GM12892 (cell line): ENCODE results near the gene THOC6.
A peak's percentile ranks its signal among the peaks of the same experiment; 100 is the strongest.

Experiments
- DNase-seq: peaks from one replicate; pipeline ENCODE4 v3.0.0; 2011; ENCODE audit not compliant: insufficient read length
- FAIRE-seq: peaks from 2 replicates; lab custom pipeline; 2011; peaks lifted over from hg19 to GRCh38; lab: Jason Lieb, UNC
- POLR2A ChIP-seq: IDR thresholded peaks from 2 replicates; pipeline ENCODE4 v1.6.1; 2011; ENCODE audit warnings: low read depth, low read length, control low read depth
- POLR2AphosphoS5 ChIP-seq: IDR thresholded peaks from 2 replicates; pipeline ENCODE4 v1.6.1; 2011; ENCODE audit warnings: low read depth, low read length, control low read depth
- TAF1 ChIP-seq: IDR thresholded peaks from 2 replicates; pipeline ENCODE4 v1.6.1; 2011; ENCODE audit warnings: low read depth, mild to moderate bottlenecking, control low read depth, low read length, borderline replicate concordance

THOC6 gene

DNA sequence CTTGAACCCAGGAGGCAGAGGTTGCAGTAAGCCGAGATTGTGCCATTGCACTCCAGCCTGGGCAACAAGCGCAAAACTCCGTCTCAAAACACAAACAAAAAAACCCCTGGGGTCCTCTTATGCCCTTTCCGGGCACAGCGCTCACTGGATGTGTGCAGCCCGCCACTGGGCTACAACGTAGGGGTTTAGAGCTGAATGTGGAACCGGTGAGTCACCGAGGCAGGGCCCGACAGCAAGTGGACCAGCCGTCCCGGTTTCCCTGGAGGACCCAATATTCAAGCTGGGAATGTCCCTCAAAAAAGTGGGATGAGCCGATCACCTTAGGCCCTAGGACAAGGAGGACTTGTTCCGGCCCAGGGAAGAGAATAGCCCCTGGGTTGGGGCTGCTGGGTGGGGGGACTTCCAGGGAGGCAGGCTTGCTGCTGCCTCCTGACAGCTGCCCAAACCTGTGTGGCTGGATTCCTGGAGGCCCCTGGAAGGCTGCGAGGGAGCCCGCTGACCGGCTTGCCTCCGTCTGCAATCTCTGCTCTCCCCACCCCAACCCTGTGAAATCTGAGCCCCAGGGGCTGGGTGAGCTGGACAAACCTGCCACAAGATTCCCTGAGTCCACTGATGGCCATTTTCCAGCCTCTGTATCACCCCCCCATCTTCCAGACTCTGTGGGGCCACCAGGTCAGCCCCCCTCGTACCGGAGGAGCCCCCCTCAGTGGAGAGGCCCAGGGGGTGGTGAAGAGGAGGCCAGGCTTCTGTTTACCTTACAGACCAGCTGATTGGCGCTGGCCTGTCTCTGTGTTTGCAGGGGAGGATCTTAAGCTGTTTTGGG is 14.1 kb upstream of the THOC6 start:
- DNase-seq (no peak), FAIRE-seq (no peak)
- TF ChIP-seq TAF1 (no peak), POLR2A (no peak), POLR2AphosphoS5 (no peak)

DNA sequence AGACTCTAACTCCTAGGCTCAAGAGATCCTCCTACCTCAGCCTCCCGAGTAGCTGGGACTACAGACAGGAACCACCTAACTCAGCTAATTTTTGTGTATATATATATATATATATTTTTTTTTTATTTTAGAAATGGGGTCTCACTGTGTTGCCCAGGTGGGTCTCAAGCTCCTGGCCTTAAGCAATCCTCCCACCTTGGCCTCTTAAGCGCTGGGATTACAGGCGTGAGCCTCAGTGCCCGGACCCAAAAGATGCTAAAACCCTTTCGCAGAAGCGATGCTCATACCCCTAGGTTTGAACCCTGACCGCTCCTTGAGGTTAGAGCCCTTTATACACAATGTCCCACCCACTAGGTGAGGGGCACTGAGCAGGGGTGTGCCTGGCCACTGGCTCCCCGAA is 13.3 kb upstream of the THOC6 start:
- TF ChIP-seq POLR2AphosphoS5, result no peak
- TF ChIP-seq POLR2A, result no peak
- no peak for TF ChIP-seq TAF1
- FAIRE-seq, result no peak
- DNase-seq, result no peak

DNA sequence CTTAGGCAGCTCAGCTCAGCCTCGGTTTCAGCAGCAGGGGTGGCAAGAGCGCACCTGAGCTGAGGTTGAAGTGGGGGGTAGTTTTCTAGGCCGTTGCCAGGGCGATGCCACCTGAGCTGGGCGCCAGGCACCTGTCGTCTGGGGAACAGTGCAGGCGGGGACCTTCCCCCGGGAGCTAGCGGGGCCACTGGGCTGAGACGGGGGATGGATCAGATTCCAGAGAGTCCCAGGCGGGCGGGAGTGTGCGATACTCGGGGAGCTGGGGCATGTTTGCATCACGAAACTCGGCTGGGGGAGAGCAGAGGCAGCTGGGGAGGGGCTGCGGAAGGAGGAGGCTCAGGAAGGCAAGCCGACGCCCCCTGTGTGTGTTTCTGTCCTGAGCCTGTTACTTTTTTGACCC is 11.6 kb upstream of the THOC6 start:
- TF ChIP-seq POLR2AphosphoS5, result no peak
- TF ChIP-seq POLR2A, result no peak
- TF ChIP-seq TAF1, result no peak
- FAIRE-seq (no peak), DNase-seq (no peak)

DNA sequence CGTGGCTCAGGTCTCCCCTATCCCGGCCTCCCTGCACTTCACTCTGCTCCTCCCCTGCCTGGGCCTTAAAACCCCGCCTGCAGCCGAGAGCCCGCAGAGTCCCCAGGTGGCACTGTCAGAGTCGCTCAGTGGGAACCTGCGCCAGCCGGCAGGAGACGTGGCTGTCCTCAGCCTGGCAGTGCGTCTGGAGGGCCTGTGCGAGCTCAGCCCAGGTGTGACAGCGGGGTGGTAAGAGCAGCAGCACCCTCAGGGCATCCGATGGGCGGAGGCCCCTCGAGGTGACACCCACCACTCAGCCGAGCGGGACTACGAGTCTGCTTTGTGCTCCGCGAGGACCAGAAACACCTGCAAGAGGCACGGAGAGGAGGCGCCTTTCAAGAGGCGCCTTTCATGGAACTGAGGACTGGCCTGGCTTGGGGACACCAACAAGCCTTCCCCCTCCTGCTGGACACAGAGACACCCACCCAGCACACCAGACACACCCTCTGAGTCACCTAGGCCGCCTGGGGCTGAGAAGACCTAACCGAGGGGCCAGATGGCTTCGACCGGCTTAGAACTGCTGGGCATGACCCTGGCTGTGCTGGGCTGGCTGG is 10.9 kb upstream of the THOC6 start, which contains the start of gene CLDN9:
CLDN9 (plus strand) TSS at position 96 of the 593 bp plus-strand sequence; CDS start at position 536, 440 bp downstream.
- no peak for TF ChIP-seq POLR2A
- TF ChIP-seq POLR2AphosphoS5, result no peak
- no peak for TF ChIP-seq TAF1
- DNase-seq (no peak), FAIRE-seq (no peak)

DNA sequence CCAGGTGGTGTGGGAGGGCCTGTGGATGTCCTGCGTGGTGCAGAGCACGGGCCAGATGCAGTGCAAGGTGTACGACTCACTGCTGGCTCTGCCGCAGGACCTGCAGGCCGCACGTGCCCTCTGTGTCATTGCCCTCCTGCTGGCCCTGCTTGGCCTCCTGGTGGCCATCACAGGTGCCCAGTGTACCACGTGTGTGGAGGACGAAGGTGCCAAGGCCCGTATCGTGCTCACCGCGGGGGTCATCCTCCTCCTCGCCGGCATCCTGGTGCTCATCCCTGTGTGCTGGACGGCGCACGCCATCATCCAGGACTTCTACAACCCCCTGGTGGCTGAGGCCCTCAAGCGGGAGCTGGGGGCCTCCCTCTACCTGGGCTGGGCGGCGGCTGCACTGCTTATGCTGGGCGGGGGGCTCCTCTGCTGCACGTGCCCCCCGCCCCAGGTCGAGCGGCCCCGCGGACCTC is 10.3 kb upstream of the THOC6 start:
- FAIRE-seq, result no peak
- DNase-seq, result no peak
- TF ChIP-seq TAF1, result no peak
- TF ChIP-seq POLR2AphosphoS5, result no peak
- TF ChIP-seq POLR2A, result no peak

DNA sequence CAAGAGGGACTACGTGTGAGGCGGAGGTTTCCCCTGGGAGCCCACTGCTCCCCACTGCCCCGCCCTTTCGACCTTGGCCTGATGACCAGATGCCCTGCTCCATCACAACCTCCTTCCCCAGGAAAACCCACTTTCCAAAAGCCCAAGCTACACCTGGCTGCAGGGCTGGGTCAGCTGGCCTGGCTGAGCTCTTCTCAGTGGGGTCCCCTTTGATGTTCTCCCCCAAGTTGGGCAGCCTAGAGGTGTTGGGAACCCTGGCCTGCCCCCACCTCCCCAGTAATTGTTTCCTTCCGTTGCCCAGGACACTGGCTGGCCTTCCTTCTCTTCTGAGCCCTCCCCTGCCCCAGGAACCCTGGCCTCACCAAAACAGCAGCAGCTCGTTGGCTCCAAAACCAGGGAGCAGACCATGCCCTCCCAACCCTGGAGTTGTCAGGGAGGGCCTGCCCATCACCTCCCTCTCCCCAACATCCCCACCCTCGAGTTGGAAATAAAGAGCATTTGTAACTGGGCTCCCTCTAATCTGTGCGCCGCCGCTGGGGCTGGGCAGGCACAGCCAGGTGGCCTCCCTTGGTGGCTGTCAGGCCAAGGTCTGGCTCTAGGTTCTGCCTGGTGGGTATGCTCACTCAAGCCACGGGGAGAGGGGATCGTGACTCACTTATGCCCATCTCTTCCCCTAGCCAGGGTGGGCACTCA is 9.7 kb upstream of the THOC6 start:
- no peak for DNase-seq
- TF ChIP-seq TAF1, result no peak
- no peak for TF ChIP-seq POLR2AphosphoS5
- FAIRE-seq, result no peak

DNA sequence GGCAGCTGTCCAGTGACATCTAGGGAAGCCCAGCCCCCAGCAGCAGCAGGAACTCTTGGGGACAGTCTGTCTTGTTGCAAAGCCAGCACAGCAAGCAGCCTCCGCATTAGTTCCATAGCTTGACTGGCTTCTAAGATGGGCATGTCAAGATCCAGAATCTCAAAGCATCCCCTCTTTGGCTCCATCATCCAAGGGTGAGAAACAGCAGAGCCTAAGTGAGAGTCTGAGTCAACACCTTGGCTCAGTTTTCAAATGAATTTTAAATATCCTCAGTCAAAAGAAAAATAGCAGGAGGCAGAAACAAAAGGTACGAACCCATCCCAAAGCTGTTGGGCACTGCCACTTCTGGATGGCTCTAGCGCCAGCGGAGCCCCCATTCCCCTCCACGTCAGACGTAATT is 8.9 kb upstream of the THOC6 start:
- no peak for TF ChIP-seq TAF1
- TF ChIP-seq POLR2A, result no peak
- no peak for TF ChIP-seq POLR2AphosphoS5
- DNase-seq (no peak), FAIRE-seq (no peak)

DNA sequence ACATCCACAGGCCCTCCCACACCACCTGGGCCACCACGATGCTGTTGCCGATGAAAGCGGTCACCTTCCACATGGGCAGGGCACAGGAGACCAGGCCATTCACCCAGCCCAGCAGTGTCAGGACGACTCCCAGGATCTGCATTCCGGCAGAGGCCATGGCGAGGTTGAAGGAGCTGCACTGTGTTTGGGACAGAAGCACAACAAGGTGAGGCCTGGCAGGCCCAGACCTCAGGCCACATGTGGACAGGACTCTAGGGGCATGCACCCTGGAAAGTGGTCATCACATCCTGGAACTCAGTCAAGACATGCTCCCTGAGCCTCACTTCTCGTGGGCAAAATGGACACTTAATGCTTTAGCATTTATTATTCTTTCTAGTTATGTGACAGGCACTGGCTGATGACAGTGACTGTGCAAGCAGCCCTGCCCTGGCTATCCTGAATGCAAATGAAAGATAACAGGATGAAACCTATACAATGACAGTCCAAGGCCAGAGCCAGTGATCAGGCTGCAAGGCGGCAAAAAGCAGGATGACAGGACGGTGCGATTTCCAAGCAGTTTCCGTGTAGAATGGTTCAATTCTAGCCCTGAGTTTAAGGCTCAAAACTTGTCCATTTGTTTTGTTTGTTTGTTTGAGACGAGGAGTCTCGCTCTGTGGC is 7.8 kb upstream of the THOC6 start:
- FAIRE-seq (no peak), DNase-seq (no peak)

DNA sequence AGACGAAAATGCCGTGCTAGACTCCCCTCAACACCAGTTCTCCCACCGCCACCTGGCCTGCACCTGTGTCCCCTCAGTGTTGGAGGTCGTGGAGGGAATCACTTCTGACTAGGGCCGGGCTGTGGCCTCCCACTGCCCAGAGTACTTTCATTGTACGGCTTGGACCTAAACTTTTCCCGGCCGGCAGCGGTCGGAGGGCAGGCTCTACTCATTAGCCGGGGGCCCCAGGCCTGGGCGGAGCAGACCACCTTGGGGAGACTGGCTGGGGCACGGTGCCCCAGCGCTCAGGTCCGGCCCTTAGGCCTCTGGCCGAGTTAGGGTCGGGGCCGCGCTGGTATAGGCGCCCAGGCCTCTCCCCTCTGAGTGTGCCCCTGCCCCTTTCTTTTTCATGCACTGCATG is 6.5 kb upstream of the THOC6 start:
- no peak for DNase-seq
- FAIRE-seq, result no peak
- TF ChIP-seq TAF1, result no peak

More for the DNA sequence above, 7.8 kb upstream of the THOC6 start:
- TF ChIP-seq POLR2A, result no peak
- no peak for TF ChIP-seq POLR2AphosphoS5
- no peak for TF ChIP-seq TAF1

DNA sequence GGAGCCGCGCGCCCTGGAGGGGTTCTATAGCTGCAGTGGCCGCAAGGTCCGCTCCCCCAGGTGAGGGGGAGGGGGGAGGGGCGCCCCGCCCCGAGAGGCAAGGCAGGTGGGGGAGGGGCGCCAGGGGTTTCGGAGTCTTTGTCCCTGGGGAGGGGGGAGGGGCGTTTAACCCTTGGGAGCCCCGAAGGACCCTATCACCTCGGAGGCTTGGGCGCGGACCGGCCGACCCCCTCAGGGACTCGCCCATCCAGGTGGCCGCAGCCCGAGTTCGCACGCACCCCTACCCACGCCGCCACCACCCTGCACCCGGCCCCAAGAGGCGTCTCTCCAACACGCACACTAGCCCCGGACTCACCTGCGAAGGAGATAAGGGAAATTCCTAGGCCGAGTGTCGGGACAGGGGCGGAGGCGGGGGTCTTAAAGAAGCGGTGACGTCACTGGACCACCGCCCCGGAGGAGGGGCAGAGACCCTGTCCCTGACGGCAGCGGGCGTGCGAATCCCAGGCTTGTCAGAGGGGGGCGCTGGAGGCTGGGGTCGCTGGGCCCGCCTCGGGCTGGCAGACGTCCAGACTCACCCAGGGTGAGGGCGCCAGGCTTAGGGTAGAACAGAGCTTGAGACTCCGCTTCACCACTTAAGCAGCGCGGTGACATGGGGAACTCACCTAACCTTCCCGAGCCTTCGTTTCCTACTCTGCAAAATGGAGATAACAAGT is 5.9 kb upstream of the THOC6 start, which contains the start of gene CLDN6:
CLDN6 (minus strand) TSS at position 390 of the 713 bp plus-strand sequence. CDS start 2,162 bp downstream, outside the sequence.
- FAIRE-seq, result no peak
- no peak for TF ChIP-seq POLR2AphosphoS5
- DNase-seq, result no peak

DNA sequence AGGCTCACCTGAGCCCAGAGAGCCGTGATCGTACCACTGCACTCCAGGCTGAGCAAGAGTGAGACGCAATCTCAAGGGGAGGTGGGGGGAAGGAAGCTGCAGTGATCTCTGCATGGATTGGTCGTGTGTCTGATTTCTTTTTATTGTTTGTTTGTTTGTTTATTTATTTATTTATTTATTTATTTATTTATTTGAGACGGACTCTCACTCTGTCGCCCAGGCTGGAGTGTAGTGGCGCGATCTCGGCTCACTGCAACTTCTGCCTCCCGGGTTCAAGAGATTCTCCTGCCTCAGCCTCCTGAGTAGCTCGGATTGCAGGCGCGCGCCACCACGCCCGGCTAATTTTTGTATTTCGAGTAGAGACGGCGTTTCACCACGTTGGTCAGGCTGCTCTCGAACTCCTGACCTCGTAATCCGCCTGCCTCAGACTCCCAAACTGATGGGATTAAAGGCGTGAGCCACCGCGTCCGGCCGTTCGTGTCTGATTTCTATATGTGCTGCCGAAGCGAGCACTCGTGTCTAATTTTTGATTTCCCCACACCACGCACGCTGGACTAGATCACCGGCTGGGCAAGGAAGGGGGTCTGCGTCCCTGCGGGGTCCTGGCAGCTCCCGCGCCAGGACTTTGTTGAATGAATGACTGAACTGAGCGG is 4.1 kb upstream of the THOC6 start:
- TF ChIP-seq TAF1 (no peak), POLR2A (no peak), POLR2AphosphoS5 (no peak)
- FAIRE-seq (no peak), DNase-seq (no peak)

DNA sequence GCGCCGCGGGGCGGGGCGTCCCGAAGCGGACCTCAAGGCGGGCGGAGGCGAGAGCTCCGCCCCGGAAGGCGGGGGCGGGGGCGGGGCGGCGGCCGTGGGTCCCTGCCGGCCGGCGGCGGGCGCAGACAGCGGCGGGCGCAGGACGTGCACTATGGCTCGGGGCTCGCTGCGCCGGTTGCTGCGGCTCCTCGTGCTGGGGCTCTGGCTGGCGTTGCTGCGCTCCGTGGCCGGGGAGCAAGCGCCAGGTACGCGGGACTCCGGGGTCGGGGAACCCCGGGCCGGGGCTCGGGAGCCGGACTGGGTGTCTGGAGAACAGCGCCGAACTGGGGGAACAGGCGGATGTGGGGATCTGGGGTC is 3.6 kb upstream of the THOC6 start, which contains the start of gene TNFRSF12A:
TNFRSF12A (plus strand) TSS at position 122 of the 357 bp plus-strand sequence; CDS start at position 152, 30 bp downstream.
- DNase-seq, result peak; percentile 88
- peak; percentile 81 for FAIRE-seq
- TF ChIP-seq TAF1, result 0 out of 2 replicates have a peak, but pooled peaks have one; percentile 57
- peak; percentile 56; the same call in 1 of the 2 replicates for TF ChIP-seq POLR2A
- no peak for TF ChIP-seq POLR2AphosphoS5
